Prostate gland (tissue), 2 donors: ENCODE data around the gene DST.

Experiments
- CTCF ChIP-seq, 4 experiments: fragments of 200-600 bp in 2 of 4; fragments of 450-650 bp in 2 of 4; sonication (generic) in 2 of 4; IDR thresholded peaks; 1 replicate in 3 of 4; 2 replicates in 1 of 4; pipeline ENCODE4 v1.5.1; 2016 to 2019; ENCODE audit warnings: antibody characterized with exemption in 4 of 4, mild to moderate bottlenecking in 2 of 4, moderate library complexity in 2 of 4
- POLR2A ChIP-seq: fragments of 450-650 bp; IDR thresholded peaks from one replicate; pipeline ENCODE4 v1.6.1; 2016; ENCODE audit warnings: antibody characterized with exemption, mild to moderate bottlenecking

- TF ChIP-seq CTCF (IDR thresholded peaks at IDR 0.05) = no peak
- no peak for TF ChIP-seq POLR2A
Observed at GRCh38 chr6:56655996-56656395, 13.3 kb upstream of the DST start.
